Measurements from ENCODE around the gene KRT37. TPM values are rescaled to one million over a fixed set of nuclear protein-coding genes. Genes with fewer than 3 reads are reported as not detected.

The KRT37 gene
- total and polyA plus RNA-seq, 7 donors = not detected

GRCh38 chr17:41393294-41393693 lies 31.1 kb downstream of the KRT37 start:
- H3K9me3 ChIP-seq = no peaks in the 10 kb centered on the region
- H3K27ac ChIP-seq = no peak overlapping the region
- intact Hi-C loops (cut with DNase I) = no loop called here
- no peak for DNase-seq
- H3K36me3 ChIP-seq = no peaks in the 10 kb centered on the region
- H3K27me3 ChIP-seq = peaks cover 0 to under 1% (median 0%) of the 10 kb centered on the region in 3 donors
- 70 to 75% methylated on average over 5 of the region's 5 CpGs for WGBS, 2 donors
- TF ChIP-seq POLR2AphosphoS5 (IDR thresholded peaks at IDR 0.05) (no peak), EP300 (IDR thresholded peaks at IDR 0.05) (no peak), POLR2A (IDR thresholded peaks at IDR 0.05) (no peak), CTCF (IDR thresholded peaks at IDR 0.05) (no peak)
- no peaks in the 10 kb centered on the region for H3K4me1 ChIP-seq
- no peak overlapping the region for H3K4me3 ChIP-seq

- Histone ChIP-seq H3K27ac (no peak overlapping the region), H3K9me3 (no peaks in the 10 kb centered on the region), H3K4me1 (no peaks in the 10 kb centered on the region), H3K36me3 (no peaks in the 10 kb centered on the region), H3K27me3 (no peaks in the 10 kb centered on the region), H3K4me3 (no peak overlapping the region)
- intact Hi-C loops (cut with DNase I) = no loop called here
- no peak for TF ChIP-seq CTCF (IDR thresholded peaks at IDR 0.05)
- no peak for TF ChIP-seq POLR2AphosphoS5 (IDR thresholded peaks at IDR 0.05)
- TF ChIP-seq EP300 (IDR thresholded peaks at IDR 0.05) = no peak
- no peak for TF ChIP-seq POLR2A (IDR thresholded peaks at IDR 0.05)
- 95 to 98% methylated on average over 1 of the region's 1 CpG for WGBS, 2 donors
- no peak for DNase-seq
Observed at GRCh38 chr17:41392278-41392677, 32.1 kb downstream of the KRT37 start.

- no peak for TF ChIP-seq EP300 (IDR thresholded peaks at IDR 0.05)
- TF ChIP-seq POLR2A (IDR thresholded peaks at IDR 0.05) = no peak
- no peak for TF ChIP-seq POLR2AphosphoS5 (IDR thresholded peaks at IDR 0.05)
- TF ChIP-seq CTCF (IDR thresholded peaks at IDR 0.05) = no peak
- Histone ChIP-seq H3K4me1 (no peaks in the 10 kb centered on the region), H3K9me3 (peaks cover 0 to 5% (median 2%) of the 10 kb centered on the region in 4 donors), H3K36me3 (no peaks in the 10 kb centered on the region), H3K4me3 (no peak overlapping the region), H3K27me3 (no peaks in the 10 kb centered on the region), H3K27ac (no peak overlapping the region)
- DNase-seq = no peak
- intact Hi-C loops (cut with DNase I) = no loop called here
- WGBS, 2 donors = 52 to 67% methylated on average over 2 of the region's 2 CpGs
Observed at GRCh38 chr17:41391535-41391934, 32.9 kb downstream of the KRT37 start.

GRCh38 chr17:41390411-41390938 lies 33.9 kb downstream of the KRT37 start:
- H3K4me3 ChIP-seq = no peak overlapping the region
- H3K9me3 ChIP-seq = peaks cover 0 to 6% (median 2%) of the 10 kb centered on the region in 4 donors
- intact Hi-C loops (cut with DNase I) = no loop called here
- TF ChIP-seq CTCF (IDR thresholded peaks at IDR 0.05) (no peak), POLR2AphosphoS5 (IDR thresholded peaks at IDR 0.05) (no peak), EP300 (IDR thresholded peaks at IDR 0.05) (no peak), POLR2A (IDR thresholded peaks at IDR 0.05) (no peak)
- H3K36me3 ChIP-seq = no peaks in the 10 kb centered on the region
- H3K4me1 ChIP-seq = no peaks in the 10 kb centered on the region
- H3K27ac ChIP-seq = no peak overlapping the region
- DNase-seq = no peak
- H3K27me3 ChIP-seq = no peaks in the 10 kb centered on the region
- WGBS, 2 donors = 51 to 58% methylated on average over 7 of the region's 7 CpGs

GRCh38 chr17:41387670-41388069 lies 36.7 kb downstream of the KRT37 start:
- intact Hi-C loops (cut with DNase I) = no loop called here

More at GRCh38 chr17:41387670-41388069, 36.7 kb downstream of the KRT37 start:
- DNase-seq = no peak
- 78 to 85% methylated on average over 4 of the region's 4 CpGs for WGBS, 2 donors
- H3K9me3 ChIP-seq = peaks cover 0 to 6% (median 2%) of the 10 kb centered on the region in 4 donors
- H3K27me3 ChIP-seq = no peaks in the 10 kb centered on the region
- no peak overlapping the region for H3K4me3 ChIP-seq
- H3K36me3 ChIP-seq = no peaks in the 10 kb centered on the region
- H3K4me1 ChIP-seq = no peaks in the 10 kb centered on the region
- no peak overlapping the region for H3K27ac ChIP-seq
- TF ChIP-seq POLR2AphosphoS5 (IDR thresholded peaks at IDR 0.05) = no peak
- TF ChIP-seq EP300 (IDR thresholded peaks at IDR 0.05) = no peak
- TF ChIP-seq POLR2A (IDR thresholded peaks at IDR 0.05) = no peak
- TF ChIP-seq CTCF (IDR thresholded peaks at IDR 0.05) = no peak
